OCI-LY7 (cell line): ENCODE data around the gene NHLRC4. TPM values are rescaled to one million over a fixed set of nuclear protein-coding genes. Genes with fewer than 3 reads are reported as not detected.

Source experiments
- BruUV-seq: library from RNA; stranded (reverse); fragments of 400-500 nt; replicated peaks from 2 replicates; lab custom pipeline; 2021; lab: Mats Ljungman, UMichigan
- CTCF ChIA-PET: fragments of 300-600 bp; sonication (Branson Sonifier 250); formaldehyde crosslinking; loops from one replicate; lab custom pipeline; 2022; ENCODE audit warnings: antibody characterized with exemption; ENCODE audit not compliant: unreplicated experiment; lab: Charles Lee
- POLR2A ChIA-PET: fragments of 300-600 bp; sonication (Branson Sonifier 250); formaldehyde crosslinking; loops from one replicate; lab custom pipeline; 2022; ENCODE audit warnings: antibody characterized with exemption; lab: Charles Lee
- DNase-seq: peaks from one replicate; pipeline ENCODE4 v3.0.0-alpha.2; 2015; ENCODE audit warnings: low spot score
- H2AFZ ChIP-seq: fragments of 200-600 bp; sonication (generic), shearing (Covaris generic); 2 replicates; pipeline ENCODE4 v1.6.1; 2014; ENCODE audit warnings: mild to moderate bottlenecking, antibody characterized with exemption, low read length, moderate library complexity
- H3K27ac ChIP-seq: fragments of 200-600 bp; sonication (generic); 2 replicates; pipeline ENCODE4 v1.5.1; 2014; ENCODE audit warnings: mixed run types, low read depth, mild to moderate bottlenecking, moderate library complexity, low read length, inconsistent platforms; ENCODE audit not compliant: poor library complexity, severe bottlenecking
- H3K36me3 ChIP-seq: fragments of 200-600 bp; sonication (generic); 2 replicates; pipeline ENCODE4 v1.6.1; 2014; ENCODE audit warnings: mild to moderate bottlenecking, antibody characterized with exemption, low read length, moderate library complexity, mixed read lengths; ENCODE audit not compliant: insufficient read depth
- H3K4me1 ChIP-seq: fragments of 200-600 bp; sonication (generic); 2 replicates; pipeline ENCODE4 v1.5.1; 2014; ENCODE audit warnings: mild to moderate bottlenecking, low read length; ENCODE audit not compliant: insufficient read depth, poor library complexity, severe bottlenecking
- H3K4me2 ChIP-seq: fragments of 200-600 bp; sonication (generic); 2 replicates; pipeline ENCODE4 v1.6.1; 2014; ENCODE audit warnings: mild to moderate bottlenecking, low read length
- H3K4me3 ChIP-seq: fragments of 200-600 bp; sonication (generic); 2 replicates; pipeline ENCODE4 v1.5.1; 2014; ENCODE audit warnings: mild to moderate bottlenecking, low read depth, low read length; ENCODE audit not compliant: poor library complexity, severe bottlenecking
- H3K79me2 ChIP-seq: fragments of 200-600 bp; sonication (generic); 2 replicates; pipeline ENCODE4 v1.6.1; 2016; ENCODE audit warnings: low read depth, mild to moderate bottlenecking, low read length, moderate library complexity, mixed read lengths; ENCODE audit not compliant: insufficient read depth
- H3K9me2 ChIP-seq: fragments of 200-600 bp; sonication (generic); 2 replicates; pipeline ENCODE4 v1.6.1; 2016; ENCODE audit warnings: mild to moderate bottlenecking, low read length, mixed read lengths; ENCODE audit not compliant: insufficient read depth
- H3K9me3 ChIP-seq: fragments of 200-600 bp; sonication (generic); 2 replicates; pipeline ENCODE4 v1.6.1; 2014; ENCODE audit warnings: mild to moderate bottlenecking, mixed run types, low read length, mixed read lengths
- H4K20me1 ChIP-seq: fragments of 200-600 bp; sonication (generic); 2 replicates; pipeline ENCODE4 v1.6.1; 2014; ENCODE audit warnings: mild to moderate bottlenecking, antibody characterized with exemption, low read length, moderate library complexity, mixed read lengths; ENCODE audit not compliant: insufficient read depth
- EZH2phosphoT487 ChIP-seq: fragments of 200-600 bp; sonication (generic); IDR thresholded peaks from 2 replicates; pipeline ENCODE4 v1.6.1; 2018; ENCODE audit warnings: low read depth, borderline replicate concordance, mild to moderate bottlenecking, mixed run types, antibody characterized with exemption, low read length, moderate library complexity, mixed read lengths
- intact Hi-C: fragments of 100-400 bp; cut with micrococcal nuclease; formaldehyde crosslinking; loops from one replicate; pipeline ENCODE4 v1.10.0; 2022; ENCODE audit not compliant: unreplicated experiment
- total RNA-seq, 2 experiments: library from RNA; depleted of rRNA in 1 of 2; stranded (reverse); fragments of >200 nt in 1 of 2; shearing (Covaris generic) in 1 of 2; gene quantifications; 2 replicates each; pipeline ENCODE4 v1.2.3, GENCODE V29; 2014 to 2022
- TF ChIP-seq, protein P1 (sequence below): fragments of 200-600 bp; sonication (generic); conservative IDR thresholded peaks from 2 replicates; pipeline ENCODE4 v1.5.1; 2014; ENCODE audit warnings: mild to moderate bottlenecking, antibody characterized with exemption, low read length, moderate library complexity, mixed read lengths

The NHLRC4 gene
- total RNA-seq, 2 experiments from 2014 or later = 2.5 to 3.7 TPM

- BruUV-seq = no TSS peak
- H3K4me3 ChIP-seq = no peak overlapping the region
- TF ChIP-seq, protein P1, sequence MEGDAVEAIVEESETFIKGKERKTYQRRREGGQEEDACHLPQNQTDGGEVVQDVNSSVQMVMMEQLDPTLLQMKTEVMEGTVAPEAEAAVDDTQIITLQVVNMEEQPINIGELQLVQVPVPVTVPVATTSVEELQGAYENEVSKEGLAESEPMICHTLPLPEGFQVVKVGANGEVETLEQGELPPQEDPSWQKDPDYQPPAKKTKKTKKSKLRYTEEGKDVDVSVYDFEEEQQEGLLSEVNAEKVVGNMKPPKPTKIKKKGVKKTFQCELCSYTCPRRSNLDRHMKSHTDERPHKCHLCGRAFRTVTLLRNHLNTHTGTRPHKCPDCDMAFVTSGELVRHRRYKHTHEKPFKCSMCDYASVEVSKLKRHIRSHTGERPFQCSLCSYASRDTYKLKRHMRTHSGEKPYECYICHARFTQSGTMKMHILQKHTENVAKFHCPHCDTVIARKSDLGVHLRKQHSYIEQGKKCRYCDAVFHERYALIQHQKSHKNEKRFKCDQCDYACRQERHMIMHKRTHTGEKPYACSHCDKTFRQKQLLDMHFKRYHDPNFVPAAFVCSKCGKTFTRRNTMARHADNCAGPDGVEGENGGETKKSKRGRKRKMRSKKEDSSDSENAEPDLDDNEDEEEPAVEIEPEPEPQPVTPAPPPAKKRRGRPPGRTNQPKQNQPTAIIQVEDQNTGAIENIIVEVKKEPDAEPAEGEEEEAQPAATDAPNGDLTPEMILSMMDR = no peak
- TF ChIP-seq EZH2phosphoT487 = no peak
- POLR2A ChIA-PET = no interaction called here
- H3K79me2 ChIP-seq = no peaks in the 10 kb centered on the region
- intact Hi-C loops = no loop called here
- no peaks in the 10 kb centered on the region for H3K9me2 ChIP-seq
- H2AFZ ChIP-seq = no peak overlapping the region
- no peak overlapping the region for H3K27ac ChIP-seq
- no peaks in the 10 kb centered on the region for H3K9me3 ChIP-seq
- no peaks in the 10 kb centered on the region for H4K20me1 ChIP-seq
- H3K4me2 ChIP-seq = no peak overlapping the region
- DNase-seq = no peak
- H3K36me3 ChIP-seq = peaks cover 11% of the 10 kb centered on the region
- H3K4me1 ChIP-seq = no peaks in the 10 kb centered on the region
- CTCF ChIA-PET = no interaction called here
These were observed 12.5 kb upstream of the NHLRC4 start for GRCh38 chr16:554297-554621.

DNA sequence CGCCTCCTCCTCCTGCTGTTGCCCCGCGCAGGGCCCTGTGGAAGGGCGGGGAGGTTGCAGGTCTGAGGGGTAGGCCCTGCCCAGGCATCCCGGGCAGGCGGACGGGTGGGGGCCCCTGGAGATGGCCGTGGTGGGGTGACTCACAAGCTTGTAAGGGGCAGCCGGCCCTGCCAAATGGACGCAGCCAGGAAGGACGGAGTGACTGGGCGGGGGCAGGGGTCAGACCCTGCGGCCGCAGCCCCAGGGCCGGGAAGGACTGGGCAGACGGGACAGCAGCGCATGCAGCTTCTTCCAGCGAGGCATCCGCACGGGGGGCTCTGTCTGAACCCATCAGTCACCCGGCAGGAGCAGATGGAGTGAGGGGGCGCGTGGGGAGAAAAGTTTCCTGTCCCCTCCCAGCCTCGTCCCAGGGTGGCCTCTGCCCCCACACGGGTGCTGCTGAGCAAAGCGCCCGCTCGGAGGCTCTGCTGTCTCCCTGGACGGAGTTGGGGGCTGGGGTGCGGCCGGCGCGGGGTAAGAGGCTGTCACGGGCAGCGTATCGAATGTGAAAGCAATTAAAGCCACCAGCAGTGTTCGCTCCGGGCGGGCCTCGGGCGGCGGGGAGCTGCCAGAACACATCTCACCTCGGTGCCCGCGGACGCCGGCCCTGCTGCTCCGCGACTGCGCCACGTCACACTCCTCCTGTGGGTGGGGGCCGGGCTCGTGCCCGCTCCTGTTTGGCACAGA is 12.0 kb upstream of the NHLRC4 start:
- DNase-seq = no peak
- Histone ChIP-seq H3K79me2 (no peaks in the 10 kb centered on the region), H3K4me3 (no peak overlapping the region), H3K4me1 (no peaks in the 10 kb centered on the region), H3K36me3 (peaks cover 6% of the 10 kb centered on the region), H3K9me2 (no peaks in the 10 kb centered on the region), H2AFZ (no peak overlapping the region), H4K20me1 (no peaks in the 10 kb centered on the region), H3K27ac (no peak overlapping the region), H3K9me3 (no peaks in the 10 kb centered on the region), H3K4me2 (no peak overlapping the region)
- CTCF ChIA-PET = no interaction called here
- no TSS peak for BruUV-seq
- TF ChIP-seq EZH2phosphoT487 = no peak
- TF ChIP-seq, protein P1 = no peak
- intact Hi-C loops = no loop called here
- POLR2A ChIA-PET = no interaction called here
